H1 (cell line): ENCODE measurements around the gene LSM3. TPM values are rescaled to one million over a fixed set of nuclear protein-coding genes. Genes with fewer than 3 reads are reported as not detected.

Experiments
- CTCF ChIA-PET: fragments of 300-600 bp; sonication (Branson Sonifier 250); formaldehyde crosslinking; loops from one replicate; lab custom pipeline; 2021; ENCODE audit not compliant: partially characterized antibody; lab: Charles Lee
- POLR2A ChIA-PET: fragments of 300-600 bp; sonication (Branson Sonifier 250); formaldehyde crosslinking; loops from one replicate; lab custom pipeline; 2021; ENCODE audit warnings: inconsistent platforms; ENCODE audit not compliant: partially characterized antibody; lab: Charles Lee
- DNase-seq, 2 experiments: peaks; one replicate each; pipeline versions ENCODE4 v3.0.0 to v3.0.0-alpha.2; 2010 to 2022; ENCODE audit warnings: low spot score in 2 of 2, low read depth in 1 of 2, mixed read lengths in 1 of 2
- FAIRE-seq: peaks from 2 replicates; lab custom pipeline; 2011; peaks lifted over from hg19 to GRCh38; lab: Jason Lieb, UNC
- H2AFZ ChIP-seq: 2 replicates; pipeline ENCODE4 v1.8.1; 2012; ENCODE audit warnings: low read length, inconsistent platforms
- H2AK5ac ChIP-seq: 2 replicates; pipeline ENCODE4 v1.6.1; 2013; ENCODE audit warnings: low read depth, low read length
- H2BK120ac ChIP-seq: replicated peaks from 2 replicates; pipeline ENCODE3; 2013; ENCODE audit warnings: low read depth, low read length, inconsistent platforms
- H2BK12ac ChIP-seq: 2 replicates; pipeline ENCODE4 v1.6.1; 2013; ENCODE audit warnings: low read depth, low read length
- H2BK15ac ChIP-seq: 2 replicates; pipeline ENCODE4 v1.6.1; 2013; ENCODE audit warnings: low read length
- H2BK20ac ChIP-seq: 2 replicates; pipeline ENCODE4 v1.6.1; 2013; ENCODE audit warnings: low read length
- H2BK5ac ChIP-seq: 2 replicates; pipeline ENCODE4 v1.6.1; 2013; ENCODE audit warnings: low read depth, low read length
- H3K14ac ChIP-seq: 2 replicates; pipeline ENCODE4 v1.6.1; 2013; ENCODE audit warnings: inconsistent platforms; ENCODE audit not compliant: insufficient read length
- H3K18ac ChIP-seq: 2 replicates; pipeline ENCODE4 v1.6.1; 2013; ENCODE audit warnings: low read length; ENCODE audit errors: extremely low read depth
- H3K23ac ChIP-seq: 2 replicates; pipeline ENCODE4 v1.6.1; 2013; ENCODE audit warnings: inconsistent platforms; ENCODE audit not compliant: insufficient read length
- H3K23me2 ChIP-seq: 2 replicates; pipeline ENCODE4 v1.6.1; 2013; ENCODE audit warnings: low read depth, low read length
- H3K27ac ChIP-seq: 2 replicates; pipeline ENCODE4 v1.6.1; 2011; ENCODE audit warnings: low read depth, low read length, inconsistent platforms
- H3K27me3 ChIP-seq, 4 experiments: replicated peaks in 1 of 4; 1 replicate in 1 of 4; 2 replicates in 3 of 4; pipeline versions ENCODE4 v1.6.1 to v1.8.1; 2011 to 2013; ENCODE audit warnings: low read length in 3 of 4, mild to moderate bottlenecking in 3 of 4, inconsistent platforms in 2 of 4, mixed read lengths in 2 of 4, moderate library complexity in 1 of 4; ENCODE audit not compliant: control insufficient read depth in 3 of 4, insufficient read depth in 3 of 4; ENCODE audit errors: extremely low read depth in 1 of 4
- H3K36me3 ChIP-seq, 4 experiments: 2 replicates each; pipeline versions ENCODE4 v1.6.1 to v1.8.1; 2011 to 2013; ENCODE audit warnings: mild to moderate bottlenecking in 4 of 4, low read length in 3 of 4, moderate library complexity in 2 of 4, control low read depth in 1 of 4, inconsistent platforms in 1 of 4; ENCODE audit not compliant: insufficient read depth in 4 of 4, control insufficient read depth in 2 of 4
- H3K4ac ChIP-seq: replicated peaks from 2 replicates; pipeline ENCODE3; 2013; ENCODE audit warnings: low read length, low read depth, mixed read lengths, inconsistent platforms; ENCODE audit not compliant: insufficient read length
- H3K4me1 ChIP-seq, 4 experiments: replicated peaks in 1 of 4; 1 replicate in 1 of 4; 2 replicates in 3 of 4; pipeline versions ENCODE4 v1.6.1 to v1.8.1; 2011 to 2013; ENCODE audit warnings: low read length in 3 of 4, inconsistent platforms in 2 of 4, mixed read lengths in 1 of 4; ENCODE audit not compliant: insufficient read depth in 4 of 4, control insufficient read depth in 3 of 4
- H3K4me2 ChIP-seq, 2 experiments: 2 replicates each; pipeline versions ENCODE4 v1.6.1 to v1.8.1; 2011 to 2013; ENCODE audit warnings: low read depth in 2 of 2, low read length in 2 of 2, control low read depth in 1 of 2, inconsistent platforms in 1 of 2, mild to moderate bottlenecking in 1 of 2; ENCODE audit not compliant: insufficient read depth in 1 of 2
- H3K4me3 ChIP-seq, 4 experiments: fragments of 200-600, 300-600 bp in 1 of 4; sonication (generic), shearing (Covaris generic), sonication (Bioruptor Twin) in 1 of 4; 2 replicates each; pipeline versions ENCODE4 v1.5.1 to v1.8.1; 2011 to 2016; ENCODE audit warnings: low read length in 4 of 4, low read depth in 3 of 4, control low read depth in 2 of 4, inconsistent platforms in 2 of 4, mild to moderate bottlenecking in 2 of 4, mixed read lengths in 1 of 4, moderate library complexity in 1 of 4; ENCODE audit not compliant: insufficient read depth in 2 of 4; ENCODE audit errors: extremely low read depth in 1 of 4
- H3K56ac ChIP-seq: replicated peaks from 2 replicates; pipeline ENCODE3; 2013; ENCODE audit warnings: low read depth, mild to moderate bottlenecking, mixed read lengths, low read length, inconsistent platforms; ENCODE audit not compliant: insufficient read length
- H3K79me1 ChIP-seq: 2 replicates; pipeline ENCODE4 v1.6.1; 2013; ENCODE audit warnings: low read depth, low read length, control low read depth
- H3K79me2 ChIP-seq, 2 experiments: 2 replicates each; pipeline versions ENCODE4 v1.6.1 to v1.8.1; 2012 to 2013; ENCODE audit warnings: low read length in 2 of 2, mild to moderate bottlenecking in 2 of 2, inconsistent platforms in 1 of 2; ENCODE audit not compliant: insufficient read depth in 2 of 2, control insufficient read depth in 1 of 2
- H3K9ac ChIP-seq, 4 experiments: replicated peaks in 1 of 4; 1 replicate in 1 of 4; 2 replicates in 3 of 4; pipeline versions ENCODE4 v1.6.1 to v1.8.1; 2011 to 2013; ENCODE audit warnings: low read depth in 3 of 4, low read length in 3 of 4, control low read depth in 2 of 4, mild to moderate bottlenecking in 2 of 4, moderate library complexity in 2 of 4, inconsistent platforms in 1 of 4; ENCODE audit errors: extremely low read depth in 1 of 4
- H3K9me3 ChIP-seq, 2 experiments: 2 replicates each; pipeline versions ENCODE4 v1.6.1 to v1.8.1; 2012 to 2013; ENCODE audit warnings: mild to moderate bottlenecking in 2 of 2, moderate library complexity in 2 of 2, control low read depth in 1 of 2, inconsistent platforms in 1 of 2, low read depth in 1 of 2, low read length in 1 of 2, mixed read lengths in 1 of 2; ENCODE audit not compliant: insufficient read depth in 2 of 2
- H4K20me1 ChIP-seq, 2 experiments: replicated peaks in 1 of 2; 2 replicates each; pipeline versions ENCODE3 to v1.8.1; 2011 to 2013; ENCODE audit warnings: inconsistent platforms in 2 of 2, low read length in 2 of 2, mild to moderate bottlenecking in 1 of 2; ENCODE audit not compliant: insufficient read depth in 2 of 2, control insufficient read depth in 1 of 2
- H4K5ac ChIP-seq: 2 replicates; pipeline ENCODE4 v1.6.1; 2013; ENCODE audit warnings: low read length, low read depth, mixed read lengths, inconsistent platforms; ENCODE audit not compliant: insufficient read length
- H4K8ac ChIP-seq: 2 replicates; pipeline ENCODE4 v1.8.0; 2013; ENCODE audit warnings: mild to moderate bottlenecking, moderate library complexity, low read length, inconsistent platforms; ENCODE audit not compliant: insufficient read depth; ENCODE audit errors: extremely low read depth
- H4K91ac ChIP-seq: replicated peaks from 2 replicates; pipeline ENCODE3; 2013; ENCODE audit warnings: low read length, mixed read lengths, inconsistent platforms; ENCODE audit not compliant: insufficient read length
- E2F6 ChIP-seq: IDR thresholded peaks from 2 replicates; pipeline ENCODE4 v1.6.1; 2012; ENCODE audit warnings: inconsistent platforms
- EZH2 ChIP-seq: fragments of 200-600 bp; sonication (generic); IDR thresholded peaks from 2 replicates; pipeline ENCODE4 v1.7.1; 2012; ENCODE audit warnings: low read depth, mild to moderate bottlenecking, moderate library complexity, low read length, inconsistent platforms; ENCODE audit not compliant: severe bottlenecking
- GABPA ChIP-seq: IDR thresholded peaks from 2 replicates; pipeline ENCODE4 v1.6.1; 2011; ENCODE audit warnings: mild to moderate bottlenecking, low read length, moderate library complexity, borderline replicate concordance; ENCODE audit not compliant: insufficient read depth
- JUN ChIP-seq: IDR thresholded peaks from 2 replicates; pipeline ENCODE4 v1.6.1; 2011; ENCODE audit warnings: low read depth, mild to moderate bottlenecking, improper control_type of control experiment, low read length
- NRF1 ChIP-seq: IDR thresholded peaks from 2 replicates; pipeline ENCODE4 v1.6.1; 2011; ENCODE audit warnings: mild to moderate bottlenecking, low read depth, low read length, improper control_type of control experiment
- PHF8 ChIP-seq: fragments of 200-600 bp; sonication (generic); conservative IDR thresholded peaks from 2 replicates; pipeline ENCODE4 v1.7.1; 2012; ENCODE audit warnings: low read depth, mild to moderate bottlenecking, inconsistent platforms, low read length, moderate library complexity
- POLR2AphosphoS5 ChIP-seq: IDR thresholded peaks from 2 replicates; pipeline ENCODE4 v1.6.1; 2011; ENCODE audit warnings: low read depth, low read length
- RNF2 ChIP-seq: fragments of 200-900, 300-1000 bp; sonication (generic); IDR thresholded peaks from 2 replicates; pipeline ENCODE4 v1.7.1; 2016; ENCODE audit warnings: borderline replicate concordance, low read depth, mild to moderate bottlenecking, antibody characterized with exemption, low read length; ENCODE audit not compliant: poor library complexity, severe bottlenecking; ENCODE audit errors: missing control alignments
- SIN3A ChIP-seq, 2 experiments: IDR thresholded peaks in 1 of 2; conservative IDR thresholded peaks in 1 of 2; 2 replicates each; pipeline ENCODE4 v1.6.1; 2011 to 2012; ENCODE audit warnings: low read length in 2 of 2, improper control_type of control experiment in 1 of 2, low read depth in 1 of 2, mild to moderate bottlenecking in 1 of 2
- SIX5 ChIP-seq: IDR thresholded peaks from 2 replicates; pipeline ENCODE4 v1.6.1; 2011; ENCODE audit warnings: mild to moderate bottlenecking, low read depth, low read length
- ZNF274 ChIP-seq: IDR thresholded peaks from 2 replicates; pipeline ENCODE4 v1.7.0; 2012; ENCODE audit warnings: low read length, borderline replicate concordance; ENCODE audit errors: extremely low read depth
- WGBS, 2 experiments: shearing (Covaris generic) in 1 of 2; methylation state at CpG; one replicate each; pipeline versions ENCODE4 v1.1.6 to v1.1.7; 2013 to 2015; ENCODE audit warnings: low lambda C conversion rate in 2 of 2, mixed read lengths in 2 of 2, inconsistent platforms in 1 of 2, low coverage in 1 of 2, missing lambda C conversion rate in 1 of 2; ENCODE audit not compliant: insufficient replicate concordance in 2 of 2, insufficient coverage in 1 of 2, insufficient read length in 1 of 2; ENCODE audit errors: extremely low coverage in 1 of 2, missing lambda C conversion rate in 1 of 2; 5-methylcytosine and 5-hydroxymethylcytosine counted together
- polyA plus RNA-seq, 7 experiments: library from polyadenylated mRNA; depleted of rRNA in 3 of 7; stranded (reverse) in 5 of 7; unstranded in 2 of 7; fragments of >200 nt in 5 of 7; fragments of 200-250 nt in 2 of 7; gene quantifications; 1 replicate in 5 of 7; 2 replicates in 1 of 7; 4 replicates in 1 of 7; pipeline versions ENCODE4 v1.2.1 to v1.2.3, GENCODE V29; 2011 to 2013; ENCODE audit warnings: missing spikeins in 2 of 7, mixed read lengths in 2 of 7
- total RNA-seq: library from RNA; stranded (reverse); fragmentation: NEBNext Ultra II Directional; extraction: Animal tissue kit (Norgen Biotek cat#: 25700); gene quantifications from 2 replicates; pipeline ENCODE4 v1.2.1, GENCODE V29; 2021

Gene LSM3
- total and polyA plus RNA-seq, 2 of the 8 experiments (the other 6 are each of a cell fraction or from before 2014, with no cell fraction given), result 7.1 to 25.4 TPM

DNA sequence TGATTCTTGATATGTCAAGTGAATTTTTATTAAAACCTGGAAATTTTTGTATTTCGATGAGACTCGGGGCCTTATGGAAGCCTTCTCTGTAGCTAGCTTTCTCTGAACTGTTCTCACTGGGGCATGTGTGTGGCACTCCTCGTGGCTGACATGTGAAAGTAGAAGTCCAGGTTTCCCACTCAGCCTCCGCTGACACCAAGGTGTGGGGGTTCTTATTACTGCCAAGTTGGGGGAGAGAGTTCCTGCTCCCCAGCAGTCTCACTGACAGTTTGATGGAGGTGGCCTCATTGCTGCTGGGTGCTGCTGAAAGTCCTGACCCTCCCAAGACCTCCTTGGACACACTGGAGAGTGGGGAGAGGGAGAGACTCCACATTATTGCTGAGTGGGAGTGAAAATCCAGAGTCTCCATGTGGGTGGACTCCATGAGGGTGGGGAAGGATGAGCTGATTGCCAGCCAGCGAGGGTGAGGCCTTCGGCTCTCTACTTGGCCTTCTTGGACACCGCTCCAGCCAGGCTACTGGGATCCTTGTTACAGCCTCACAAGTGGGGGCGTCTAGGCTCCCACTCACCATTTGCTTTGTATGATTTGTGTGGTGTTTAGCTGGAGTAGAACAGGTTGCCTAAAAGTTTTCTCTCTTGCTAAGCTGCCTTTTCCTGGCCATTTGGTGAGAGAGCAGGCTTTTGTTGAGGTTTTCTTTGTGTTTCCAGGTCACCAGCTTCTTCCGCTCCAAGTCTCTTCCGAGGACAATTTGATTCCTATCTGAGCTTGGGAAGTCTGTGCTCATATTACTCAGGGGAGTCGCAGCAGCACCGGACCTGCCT lies 64.1 kb downstream of the LSM3 start:
- no peak overlapping the region for H2BK5ac ChIP-seq
- no peaks in the 10 kb centered on the region for H3K27me3 ChIP-seq
- no peak overlapping the region for H3K4ac ChIP-seq
- H3K4me1 ChIP-seq, result no peaks in the 10 kb centered on the region
- H2AK5ac ChIP-seq, result no peak overlapping the region
- no peak overlapping the region for H3K14ac ChIP-seq
- H4K20me1 ChIP-seq, result no peaks in the 10 kb centered on the region
- CTCF ChIA-PET, result interaction anchor here (1.0 to 1.9 kb wide), 7 partner anchors 11 to 39 kb away, joined by 3 to 10 read pairs (median 4); no protein-coding TSS in a partner anchor
- 86% methylated on average over 12 of the region's 12 CpGs; no CpG with 5 or more reads in 1 of the 2 experiments for WGBS, 2 experiments
- no peaks in the 10 kb centered on the region for H3K9me3 ChIP-seq
- H4K5ac ChIP-seq, result no peak overlapping the region
- H2BK20ac ChIP-seq, result no peak overlapping the region
- H4K8ac ChIP-seq, result peak overlapping the region; percentile 15; the same call in 1 of the 2 replicates
- H3K27ac ChIP-seq, result no peak overlapping the region
- no peak overlapping the region for H2BK15ac ChIP-seq
- no peak for FAIRE-seq
- H3K4me3 ChIP-seq, result no peak overlapping the region
- H3K79me1 ChIP-seq, result no peaks in the 10 kb centered on the region
- POLR2A ChIA-PET, result interaction anchor here (0.7 to 1.1 kb wide), 2 partner anchors 27 to 74 kb away, joined by 3 read pairs; no protein-coding TSS in a partner anchor
- no peak overlapping the region for H2BK120ac ChIP-seq
- no peak overlapping the region for H3K18ac ChIP-seq
- no peak overlapping the region for H3K9ac ChIP-seq
- no peak overlapping the region for H3K23ac ChIP-seq
- no peak for DNase-seq
- H4K91ac ChIP-seq, result no peak overlapping the region
- H2AFZ ChIP-seq, result no peak overlapping the region
- no peaks in the 10 kb centered on the region for H3K23me2 ChIP-seq
- H3K56ac ChIP-seq, result no peak overlapping the region
- H2BK12ac ChIP-seq, result no peak overlapping the region
- H3K79me2 ChIP-seq, result no peaks in the 10 kb centered on the region
- no peaks in the 10 kb centered on the region for H3K36me3 ChIP-seq
- no peak overlapping the region for H3K4me2 ChIP-seq
- TF ChIP-seq SIX5 (no peak), ZNF274 (no peak), NRF1 (no peak), POLR2AphosphoS5 (no peak), EZH2 (no peak), JUN (no peak), SIN3A (conservative IDR thresholded peaks at IDR 0.05 in 1 of 2, IDR thresholded peaks at IDR 0.05 in 1 of 2; ENCODE audit: low read depth in 1 of 2, low read length in 2 of 2) (no peak), GABPA (no peak), E2F6 (no peak), RNF2 (no peak), PHF8 (no peak)
